PC-9 (cell line): ENCODE results near the gene CDX1. TPM values are rescaled to one million over a fixed set of nuclear protein-coding genes. Genes with fewer than 3 reads are reported as not detected.

Experiments used
- BruUV-seq: library from RNA; stranded (reverse); fragments of 400-500 nt; replicated peaks from 2 replicates; lab custom pipeline; 2021; lab: Mats Ljungman, UMichigan
- CTCF ChIA-PET: fragments of 300-600 bp; sonication (Branson Sonifier 250); formaldehyde crosslinking; loops from one replicate; lab custom pipeline; 2022; ENCODE audit warnings: antibody characterized with exemption; lab: Charles Lee
- POLR2A ChIA-PET: fragments of 300-600 bp; sonication (Branson Sonifier 250); formaldehyde crosslinking; loops from one replicate; lab custom pipeline; 2022; ENCODE audit warnings: antibody characterized with exemption; ENCODE audit not compliant: unreplicated experiment; lab: Charles Lee
- DNase-seq, 2 experiments: peaks; one replicate each; pipeline versions ENCODE4 v3.0.0 to v3.0.0-alpha.2; 2015 to 2022; ENCODE audit warnings: mixed read lengths in 1 of 2
- H2AFZ ChIP-seq: fragments of 200-600 bp; sonication (generic); 2 replicates; pipeline ENCODE4 v1.8.1; 2017; ENCODE audit warnings: antibody characterized with exemption
- H3F3A ChIP-seq: fragments of 200-600 bp; sonication (generic); 2 replicates; pipeline ENCODE4 v1.8.1; 2017; ENCODE audit warnings: antibody characterized with exemption, mild to moderate bottlenecking, low read depth; ENCODE audit not compliant: insufficient read depth
- H3K27ac ChIP-seq: fragments of 200-600 bp; sonication (generic); 2 replicates; pipeline ENCODE4 v1.6.1; 2016; ENCODE audit warnings: mixed run types
- H3K27me3 ChIP-seq: fragments of 200-600 bp; sonication (generic); 2 replicates; pipeline ENCODE4 v1.6.1; 2016; ENCODE audit warnings: low read depth, mixed run types; ENCODE audit not compliant: insufficient read depth
- H3K36me3 ChIP-seq: fragments of 200-600 bp; sonication (generic); 2 replicates; pipeline ENCODE4 v1.6.1; 2016; ENCODE audit warnings: low read depth, mixed run types
- H3K4me1 ChIP-seq: fragments of 200-600 bp; sonication (generic); replicated peaks from 2 replicates; pipeline ENCODE4 v1.6.1; 2016; ENCODE audit warnings: mixed run types; ENCODE audit not compliant: insufficient read depth
- H3K4me2 ChIP-seq: fragments of 200-600 bp; sonication (generic); 2 replicates; pipeline ENCODE4 v1.6.1; 2017; ENCODE audit warnings: mixed run types
- H3K4me3 ChIP-seq: fragments of 200-600 bp; sonication (generic); 2 replicates; pipeline ENCODE4 v1.6.1; 2016; ENCODE audit warnings: mixed run types
- H3K79me2 ChIP-seq: fragments of 200-600 bp; sonication (generic); 2 replicates; pipeline ENCODE4 v1.6.1; 2017; ENCODE audit warnings: low read depth, mixed run types
- H3K9me2 ChIP-seq: fragments of 200-600 bp; sonication (generic); 2 replicates; pipeline ENCODE4 v1.8.1; 2017; ENCODE audit warnings: mild to moderate bottlenecking; ENCODE audit not compliant: insufficient read depth
- H3K9me3 ChIP-seq: fragments of 200-600 bp; sonication (generic); 2 replicates; pipeline ENCODE4 v1.8.1; 2016; ENCODE audit warnings: low read depth; ENCODE audit not compliant: insufficient read depth
- H4K20me1 ChIP-seq: fragments of 200-600 bp; sonication (generic); 2 replicates; pipeline ENCODE4 v1.8.1; 2017; ENCODE audit not compliant: insufficient read depth
- CTCF ChIP-seq: fragments of 200-600 bp; sonication (generic); conservative IDR thresholded peaks from 2 replicates; pipeline ENCODE4 v1.6.1; 2017; ENCODE audit warnings: mixed run types, antibody characterized with exemption, mild to moderate bottlenecking, moderate library complexity
- EZH2 ChIP-seq: fragments of 200-600 bp; sonication (generic); IDR thresholded peaks from 2 replicates; pipeline ENCODE4 v1.8.0; 2017; ENCODE audit warnings: antibody characterized with exemption, low read depth
- intact Hi-C: fragments of 100-400 bp; cut with micrococcal nuclease; formaldehyde crosslinking; loops from one replicate; pipeline ENCODE4 v1.10.0; 2022; ENCODE audit not compliant: unreplicated experiment
- total RNA-seq: library from RNA; stranded (reverse); gene quantifications from 2 replicates; pipeline ENCODE4 v1.2.3, GENCODE V29; 2021

Gene CDX1
- total RNA-seq, 1 experiment from 2014 or later: not detected

DNA sequence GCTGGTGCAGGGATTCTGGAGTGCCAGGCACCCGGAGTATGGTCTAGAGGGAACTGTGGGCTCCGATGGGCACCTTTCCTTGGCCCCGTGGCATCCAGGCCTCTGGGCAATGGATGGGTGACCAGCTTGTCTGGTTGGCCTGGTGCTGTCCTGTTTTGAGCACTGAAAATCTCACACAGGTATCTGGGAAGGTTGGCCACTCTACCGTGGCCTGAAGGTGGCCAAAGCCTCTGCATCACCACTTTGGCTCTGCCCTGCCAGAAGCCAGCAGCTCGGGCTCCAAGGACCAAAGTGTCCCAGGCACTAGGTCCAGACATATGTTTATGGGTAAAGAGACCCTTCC is 52.1 kb downstream of the CDX1 start:
- POLR2A ChIA-PET: no interaction called here
- no peaks in the 10 kb centered on the region for H3K36me3 ChIP-seq
- no TSS peak for BruUV-seq
- no peak overlapping the region for H3K4me3 ChIP-seq
- CTCF ChIA-PET: interaction anchor here (0.9 to 1.0 kb wide), 3 partner anchors 132 to 382 kb away, joined by 3 to 4 read pairs (median 4); partner anchors contain the start of genes HMGXB3 and TIGD6
- DNase-seq: no peak
- no peaks in the 10 kb centered on the region for H4K20me1 ChIP-seq
- H3K4me1 ChIP-seq: 0 out of 2 replicates have a peak, but pooled peaks cover 7% of the 10 kb centered on the region
- H3K27ac ChIP-seq: no peak overlapping the region
- no peak overlapping the region for H2AFZ ChIP-seq
- no peaks in the 10 kb centered on the region for H3K79me2 ChIP-seq
- H3K4me2 ChIP-seq: no peak overlapping the region
- H3K9me2 ChIP-seq: no peaks in the 10 kb centered on the region
- TF ChIP-seq EZH2: no peak
- no peak for TF ChIP-seq CTCF
- intact Hi-C loops: loop anchor here (1.0 to 10.0 kb wide), 7 partner anchors 57 to 581 kb away; no protein-coding TSS in a partner anchor
- no peaks in the 10 kb centered on the region for H3K27me3 ChIP-seq
- H3F3A ChIP-seq: no peaks in the 10 kb centered on the region
- H3K9me3 ChIP-seq: no peaks in the 10 kb centered on the region

DNA sequence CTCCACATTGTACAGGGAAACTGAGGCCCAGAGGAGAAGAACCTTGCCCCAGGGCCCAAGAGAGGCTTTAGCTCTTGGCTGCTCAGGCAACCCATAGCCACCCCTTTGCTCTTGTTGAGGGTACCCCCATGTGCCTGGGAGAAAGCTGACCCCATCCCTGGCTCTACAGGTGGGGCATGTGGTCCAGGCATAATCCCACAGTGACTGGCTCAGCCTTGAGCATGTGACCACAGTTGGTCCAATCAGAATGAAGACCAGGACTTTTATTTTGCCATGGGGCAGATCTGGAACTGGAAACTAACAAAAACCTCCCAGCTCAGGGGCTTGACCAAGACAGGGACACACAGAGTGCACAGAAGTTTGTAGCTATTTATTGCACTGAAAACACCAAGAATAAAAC is 52.6 kb downstream of the CDX1 start:
- no peak for DNase-seq
- intact Hi-C loops: loop anchor here (5.0 to 10.0 kb wide), 2 partner anchors 174 to 582 kb away; no protein-coding TSS in a partner anchor
- H3K79me2 ChIP-seq: no peaks in the 10 kb centered on the region
- TF ChIP-seq EZH2 (no peak), CTCF (no peak)
- H3K4me2 ChIP-seq: no peak overlapping the region
- no peak overlapping the region for H2AFZ ChIP-seq
- no TSS peak for BruUV-seq
- ChIA-PET CTCF (interaction anchor here (1.0 kb wide), 1 partner anchor 383 kb away, joined by 4 read pairs; no protein-coding TSS in a partner anchor), POLR2A (no interaction called here)
- H3K27me3 ChIP-seq: no peaks in the 10 kb centered on the region
- no peaks in the 10 kb centered on the region for H4K20me1 ChIP-seq
- H3K4me3 ChIP-seq: no peak overlapping the region
- H3K36me3 ChIP-seq: no peaks in the 10 kb centered on the region
- H3K9me2 ChIP-seq: no peaks in the 10 kb centered on the region
- no peak overlapping the region for H3K27ac ChIP-seq
- no peaks in the 10 kb centered on the region for H3K9me3 ChIP-seq
- no peaks in the 10 kb centered on the region for H3F3A ChIP-seq
- H3K4me1 ChIP-seq: 0 out of 2 replicates have a peak, but pooled peaks cover 7% of the 10 kb centered on the region

DNA sequence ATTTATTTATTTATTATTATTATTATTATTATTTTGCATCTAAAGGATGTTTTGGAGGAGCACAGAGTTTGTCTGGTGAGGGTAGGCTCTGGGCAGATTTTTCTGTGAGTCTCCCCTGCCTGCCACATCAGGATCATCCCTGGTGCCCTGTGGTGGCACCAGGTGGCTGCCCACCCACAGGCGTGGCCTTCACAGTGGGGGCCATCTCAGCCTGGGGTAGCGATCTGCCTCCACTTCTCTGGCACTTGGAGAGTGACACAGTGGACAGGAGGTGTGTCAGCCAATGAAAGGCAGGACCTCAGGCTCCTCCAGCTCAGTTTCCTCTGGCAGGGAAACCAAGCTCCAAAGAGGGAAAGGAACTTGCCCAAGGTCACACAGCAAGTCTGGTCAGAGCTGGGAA is 53.3 kb downstream of the CDX1 start:
- Histone ChIP-seq H3F3A (no peaks in the 10 kb centered on the region), H2AFZ (no peak overlapping the region), H3K9me3 (no peaks in the 10 kb centered on the region), H3K36me3 (no peaks in the 10 kb centered on the region), H3K27ac (no peak overlapping the region), H3K4me2 (no peak overlapping the region), H3K9me2 (no peaks in the 10 kb centered on the region), H3K4me1 (0 out of 2 replicates have a peak, but pooled peaks cover 7% of the 10 kb centered on the region), H4K20me1 (no peaks in the 10 kb centered on the region), H3K79me2 (no peaks in the 10 kb centered on the region), H3K4me3 (no peak overlapping the region), H3K27me3 (no peaks in the 10 kb centered on the region)
- intact Hi-C loops: loop anchor here (5.0 to 10.0 kb wide), 2 partner anchors 175 to 583 kb away; no protein-coding TSS in a partner anchor
- CTCF ChIA-PET: interaction anchor here (0.6 to 1.0 kb wide), 2 partner anchors 90 to 383 kb away, joined by 4 to 9 read pairs; no protein-coding TSS in a partner anchor
- POLR2A ChIA-PET: interaction anchor here (0.6 kb wide), 1 partner anchor 100 kb away, joined by 17 read pairs; no protein-coding TSS in a partner anchor
- DNase-seq: no peak
- TF ChIP-seq EZH2 (no peak), CTCF (no peak)
- BruUV-seq: no TSS peak
